IMR-90 (cell line): ENCODE data around the gene GALR2. TPM values are rescaled to one million over a fixed set of nuclear protein-coding genes. Genes with fewer than 3 reads are reported as not detected.

Experiments
- ATAC-seq: fragments of 200-7000 bp; cut with Tn5 transposase; 2 replicates; pipeline ENCODE4 v1.9.1; 2020; ENCODE audit warnings: low read depth, mild to moderate bottlenecking, moderate library complexity
- BruUV-seq: library from RNA; stranded (reverse); fragments of 400-500 nt; replicated peaks from 2 replicates; lab custom pipeline; 2021; lab: Mats Ljungman, UMichigan
- CTCF ChIA-PET: fragments of 300-600 bp; formaldehyde crosslinking; extraction: SDS; loops from one replicate; lab custom pipeline; 2021; ENCODE audit warnings: antibody characterized with exemption; lab: Yijun Ruan, JAX
- POLR2A ChIA-PET: fragments of 300-600 bp; sonication (Branson Sonifier 250); formaldehyde crosslinking; loops from one replicate; lab custom pipeline; 2022; ENCODE audit warnings: antibody characterized with exemption; ENCODE audit not compliant: unreplicated experiment; lab: Charles Lee
- DNase-seq: peaks from one replicate; pipeline ENCODE4 v3.0.0; 2013
- H2AFZ ChIP-seq: replicated peaks from 2 replicates; pipeline ENCODE3; 2013; ENCODE audit warnings: low read length, mild to moderate bottlenecking; ENCODE audit not compliant: poor library complexity
- H2AK5ac ChIP-seq: 2 replicates; pipeline ENCODE4 v1.6.1; 2013; ENCODE audit warnings: low read depth, low read length, inconsistent platforms
- H2AK9ac ChIP-seq: replicated peaks from 2 replicates; pipeline ENCODE3; 2013; ENCODE audit warnings: mild to moderate bottlenecking, low read depth, low read length, moderate library complexity; ENCODE audit not compliant: poor library complexity
- H2BK120ac ChIP-seq: 2 replicates; pipeline ENCODE4 v1.6.1; 2013; ENCODE audit warnings: low read depth, low read length, inconsistent platforms
- H2BK15ac ChIP-seq: 3 replicates; pipeline ENCODE4 v1.6.1; 2013; ENCODE audit warnings: low read depth, low read length, inconsistent platforms
- H2BK20ac ChIP-seq: 2 replicates; pipeline ENCODE4 v1.6.1; 2013; ENCODE audit warnings: low read depth, mild to moderate bottlenecking, inconsistent platforms, low read length, moderate library complexity
- H2BK5ac ChIP-seq: 2 replicates; pipeline ENCODE4 v1.6.1; 2013; ENCODE audit warnings: mild to moderate bottlenecking, low read depth, low read length, inconsistent platforms; ENCODE audit not compliant: poor library complexity, severe bottlenecking
- H3K14ac ChIP-seq: replicated peaks from 2 replicates; pipeline ENCODE4 v1.6.1; 2013; ENCODE audit warnings: low read depth, low read length, inconsistent platforms
- H3K18ac ChIP-seq: 2 replicates; pipeline ENCODE4 v1.6.1; 2013; ENCODE audit warnings: low read depth, low read length, control low read depth
- H3K23ac ChIP-seq: 2 replicates; pipeline ENCODE4 v1.6.1; 2013; ENCODE audit warnings: low read depth, low read length, inconsistent platforms
- H3K27ac ChIP-seq: 2 replicates; pipeline ENCODE4 v1.5.1; 2013; ENCODE audit warnings: mild to moderate bottlenecking, control low read depth, low read length; ENCODE audit not compliant: insufficient read depth
- H3K27me3 ChIP-seq: 2 replicates; pipeline ENCODE4 v1.6.1; 2013; ENCODE audit warnings: low read length; ENCODE audit not compliant: control insufficient read depth, insufficient read depth
- H3K36me3 ChIP-seq: 2 replicates; pipeline ENCODE4 v1.6.1; 2013; ENCODE audit warnings: low read length, mixed read lengths; ENCODE audit not compliant: control insufficient read depth, insufficient read depth
- H3K4ac ChIP-seq: 2 replicates; pipeline ENCODE4 v1.6.1; 2013; ENCODE audit warnings: low read depth, low read length, inconsistent platforms
- H3K4me1 ChIP-seq: 2 replicates; pipeline ENCODE4 v1.6.1; 2013; ENCODE audit warnings: low read length, mixed read lengths; ENCODE audit not compliant: control insufficient read depth, insufficient read depth
- H3K4me2 ChIP-seq: 2 replicates; pipeline ENCODE4 v1.6.1; 2013; ENCODE audit warnings: low read depth, mild to moderate bottlenecking, control low read depth, low read length, moderate library complexity
- H3K4me3 ChIP-seq: 2 replicates; pipeline ENCODE4 v1.5.1; 2013; ENCODE audit warnings: low read depth, mild to moderate bottlenecking, control low read depth, low read length, moderate library complexity; ENCODE audit not compliant: insufficient read depth
- H3K56ac ChIP-seq: 2 replicates; pipeline ENCODE4 v1.6.1; 2013; ENCODE audit warnings: low read length, inconsistent platforms; ENCODE audit not compliant: insufficient read depth; ENCODE audit errors: extremely low read depth
- H3K79me1 ChIP-seq, 2 experiments: 2 replicates each; pipeline ENCODE4 v1.6.1; 2013; ENCODE audit warnings: low read length in 2 of 2, inconsistent platforms in 1 of 2, low read depth in 1 of 2
- H3K9ac ChIP-seq: 2 replicates; pipeline ENCODE4 v1.6.1; 2013; ENCODE audit warnings: low read depth, low read length, control low read depth
- H3K9me1 ChIP-seq: 2 replicates; pipeline ENCODE4 v1.6.1; 2013; ENCODE audit warnings: low read length, inconsistent platforms; ENCODE audit not compliant: insufficient read depth
- H3K9me3 ChIP-seq: 2 replicates; pipeline ENCODE4 v1.6.1; 2013; ENCODE audit warnings: low read length; ENCODE audit not compliant: control insufficient read depth, insufficient read depth
- H4K20me1 ChIP-seq: 2 replicates; pipeline ENCODE4 v1.6.1; 2013; ENCODE audit warnings: low read length, inconsistent platforms; ENCODE audit not compliant: insufficient read depth
- H4K5ac ChIP-seq: 2 replicates; pipeline ENCODE4 v1.6.1; 2013; ENCODE audit warnings: mild to moderate bottlenecking, low read depth, low read length, control low read depth
- H4K8ac ChIP-seq, 2 experiments: 2 replicates each; pipeline ENCODE4 v1.6.1; 2013; ENCODE audit warnings: low read depth in 2 of 2, low read length in 2 of 2, control low read depth in 1 of 2, inconsistent platforms in 1 of 2
- H4K91ac ChIP-seq: 2 replicates; pipeline ENCODE4 v1.6.1; 2013; ENCODE audit warnings: low read depth, low read length, inconsistent platforms; ENCODE audit not compliant: insufficient read depth
- BHLHE40 ChIP-seq: fragments of 150-350 bp; IDR thresholded peaks from 2 replicates; pipeline ENCODE4 v1.6.1; 2016; ENCODE audit warnings: mild to moderate bottlenecking, low read depth, low read length
- CEBPB ChIP-seq: IDR thresholded peaks from 2 replicates; pipeline ENCODE4 v1.6.1; 2012; ENCODE audit warnings: low read depth, low read length, improper control_type of control experiment
- CHD1 ChIP-seq: IDR thresholded peaks from 2 replicates; pipeline ENCODE4 v1.6.1; 2012; ENCODE audit warnings: low read depth, low read length, improper control_type of control experiment
- FOS ChIP-seq: fragments of 150-350 bp; IDR thresholded peaks from 2 replicates; pipeline ENCODE4 v1.6.1; 2016; ENCODE audit warnings: low read depth, low read length
- MAFK ChIP-seq: IDR thresholded peaks from 2 replicates; pipeline ENCODE4 v1.6.1; 2012; ENCODE audit warnings: low read depth, low read length, improper control_type of control experiment
- MAZ ChIP-seq: IDR thresholded peaks from 2 replicates; pipeline ENCODE4 v1.6.1; 2012; ENCODE audit warnings: low read depth, mild to moderate bottlenecking, low read length, improper control_type of control experiment, moderate library complexity, borderline replicate concordance
- MXI1 ChIP-seq: IDR thresholded peaks from 2 replicates; pipeline ENCODE4 v1.6.1; 2012; ENCODE audit warnings: low read depth, mild to moderate bottlenecking, low read length, moderate library complexity, borderline replicate concordance
- NFE2L2 ChIP-seq: fragments of 150-350 bp; IDR thresholded peaks from 2 replicates; pipeline ENCODE4 v1.6.1; 2016; ENCODE audit warnings: low read depth, mild to moderate bottlenecking, low read length
- POLR2A ChIP-seq: IDR thresholded peaks from 2 replicates; pipeline ENCODE4 v1.6.1; 2012; ENCODE audit warnings: mild to moderate bottlenecking, low read depth, low read length
- RAD21 ChIP-seq: IDR thresholded peaks from 2 replicates; pipeline ENCODE4 v1.6.1; 2012; ENCODE audit warnings: low read length, improper control_type of control experiment
- RCOR1 ChIP-seq: IDR thresholded peaks from 2 replicates; pipeline ENCODE4 v1.6.1; 2012; ENCODE audit warnings: mild to moderate bottlenecking, low read length, improper control_type of control experiment; ENCODE audit not compliant: insufficient replicate concordance
- RFX5 ChIP-seq: IDR thresholded peaks from 2 replicates; pipeline ENCODE4 v1.8.0; 2012; ENCODE audit warnings: low read depth, mild to moderate bottlenecking, low read length, moderate library complexity
- SMC3 ChIP-seq: fragments of 150-350 bp; IDR thresholded peaks from 2 replicates; pipeline ENCODE4 v1.6.1; 2016; ENCODE audit warnings: low read depth, mild to moderate bottlenecking, antibody characterized with exemption, low read length, moderate library complexity
- WGBS, 2 experiments: methylation state at CpG; one replicate each; pipeline versions ENCODE4 v1.1.5 to v1.1.7; 2013; ENCODE audit warnings: missing lambda C conversion rate in 2 of 2; ENCODE audit not compliant: insufficient read length in 1 of 2; ENCODE audit errors: extremely low coverage in 2 of 2; 5-methylcytosine and 5-hydroxymethylcytosine counted together
- dilution Hi-C: fragments of 300-500 bp; cut with HindIII; formaldehyde crosslinking; loops from one replicate; pipeline ENCODE4 v1.14.3; 2018; ENCODE audit warnings: low sequenced_read_pairs; ENCODE audit not compliant: unreplicated experiment
- in situ Hi-C: fragments of 300-500 bp; cut with MboI; formaldehyde crosslinking; loops from 3 replicates; pipeline ENCODE4 v1.14.3; 2019; ENCODE audit warnings: low sequenced_read_pairs, inconsistent platforms, mixed read lengths
- intact Hi-C: fragments of 100-400 bp; cut with micrococcal nuclease; formaldehyde crosslinking; loops from 2 replicates; pipeline ENCODE4 v1.10.0; 2022
- polyA plus RNA-seq, 3 experiments: library from polyadenylated mRNA; depleted of rRNA; stranded (reverse); fragments of >200 nt; gene quantifications; 2 replicates each; pipeline ENCODE4 v1.2.3, GENCODE V29; 2012; ENCODE audit warnings: low replicate concordance in 1 of 3
- total RNA-seq: library from RNA; depleted of rRNA; stranded (reverse); fragments of >200 nt; gene quantifications from 2 replicates; pipeline ENCODE4 v1.2.3, GENCODE V29; 2012
- TF ChIP-seq, protein P1 (sequence below): fragments of 150-350 bp; IDR thresholded peaks from 2 replicates; pipeline ENCODE4 v1.6.1; 2017; ENCODE audit warnings: mild to moderate bottlenecking, antibody characterized with exemption, low read length, low read depth
- TF ChIP-seq, protein P2 (sequence below): fragments of 150-350 bp; IDR thresholded peaks from 2 replicates; pipeline ENCODE4 v1.6.1; 2016; ENCODE audit warnings: low read depth, mild to moderate bottlenecking, low read length, moderate library complexity, borderline replicate concordance
- TF ChIP-seq, protein P3 (sequence below): conservative IDR thresholded peaks from 2 replicates; pipeline ENCODE4 v1.5.1; 2012; ENCODE audit warnings: mild to moderate bottlenecking, low read depth, low read length, improper control_type of control experiment

Gene GALR2
- total and polyA plus RNA-seq, 2 of the 4 experiments (the other 2 are of a cell fraction): 0.07 TPM; not detected in 1

DNA sequence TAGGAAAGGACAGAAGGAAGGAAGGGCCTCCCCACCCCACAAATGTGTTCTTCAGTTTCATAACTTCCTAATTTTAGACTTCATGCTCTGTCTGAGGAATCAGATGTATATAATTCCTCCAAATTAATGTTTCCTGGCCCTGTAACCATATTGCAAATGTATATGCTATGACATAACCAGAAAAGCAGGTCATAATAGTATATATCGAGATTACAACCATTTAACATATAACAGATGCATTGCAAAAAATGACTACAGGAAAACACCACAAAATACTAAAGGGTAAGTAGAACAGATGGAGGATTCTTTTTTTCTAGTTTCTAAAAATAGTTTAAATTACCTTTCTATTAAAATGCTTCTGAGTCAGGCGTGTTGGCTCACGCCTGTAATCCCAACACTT is 32.1 kb downstream of the GALR2 start:
- no peak overlapping the region for H2AFZ ChIP-seq
- no peak overlapping the region for H2AK9ac ChIP-seq
- no peak for TF ChIP-seq CEBPB
- no peak for TF ChIP-seq SMC3
- no peak for TF ChIP-seq MAFK
- no peak for TF ChIP-seq NFE2L2
- no peak for TF ChIP-seq RAD21
- TF ChIP-seq FOS: no peak
- TF ChIP-seq, protein P1, sequence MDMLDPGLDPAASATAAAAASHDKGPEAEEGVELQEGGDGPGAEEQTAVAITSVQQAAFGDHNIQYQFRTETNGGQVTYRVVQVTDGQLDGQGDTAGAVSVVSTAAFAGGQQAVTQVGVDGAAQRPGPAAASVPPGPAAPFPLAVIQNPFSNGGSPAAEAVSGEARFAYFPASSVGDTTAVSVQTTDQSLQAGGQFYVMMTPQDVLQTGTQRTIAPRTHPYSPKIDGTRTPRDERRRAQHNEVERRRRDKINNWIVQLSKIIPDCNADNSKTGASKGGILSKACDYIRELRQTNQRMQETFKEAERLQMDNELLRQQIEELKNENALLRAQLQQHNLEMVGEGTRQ: no peak
- no peak for TF ChIP-seq RFX5
- TF ChIP-seq, protein P2, sequence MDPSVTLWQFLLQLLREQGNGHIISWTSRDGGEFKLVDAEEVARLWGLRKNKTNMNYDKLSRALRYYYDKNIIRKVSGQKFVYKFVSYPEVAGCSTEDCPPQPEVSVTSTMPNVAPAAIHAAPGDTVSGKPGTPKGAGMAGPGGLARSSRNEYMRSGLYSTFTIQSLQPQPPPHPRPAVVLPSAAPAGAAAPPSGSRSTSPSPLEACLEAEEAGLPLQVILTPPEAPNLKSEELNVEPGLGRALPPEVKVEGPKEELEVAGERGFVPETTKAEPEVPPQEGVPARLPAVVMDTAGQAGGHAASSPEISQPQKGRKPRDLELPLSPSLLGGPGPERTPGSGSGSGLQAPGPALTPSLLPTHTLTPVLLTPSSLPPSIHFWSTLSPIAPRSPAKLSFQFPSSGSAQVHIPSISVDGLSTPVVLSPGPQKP: no peak
- TF ChIP-seq POLR2A: no peak
- no peak for TF ChIP-seq CHD1
- no peak for TF ChIP-seq MAZ
- no peak for TF ChIP-seq BHLHE40
- no peak for TF ChIP-seq RCOR1
- TF ChIP-seq, protein P3, sequence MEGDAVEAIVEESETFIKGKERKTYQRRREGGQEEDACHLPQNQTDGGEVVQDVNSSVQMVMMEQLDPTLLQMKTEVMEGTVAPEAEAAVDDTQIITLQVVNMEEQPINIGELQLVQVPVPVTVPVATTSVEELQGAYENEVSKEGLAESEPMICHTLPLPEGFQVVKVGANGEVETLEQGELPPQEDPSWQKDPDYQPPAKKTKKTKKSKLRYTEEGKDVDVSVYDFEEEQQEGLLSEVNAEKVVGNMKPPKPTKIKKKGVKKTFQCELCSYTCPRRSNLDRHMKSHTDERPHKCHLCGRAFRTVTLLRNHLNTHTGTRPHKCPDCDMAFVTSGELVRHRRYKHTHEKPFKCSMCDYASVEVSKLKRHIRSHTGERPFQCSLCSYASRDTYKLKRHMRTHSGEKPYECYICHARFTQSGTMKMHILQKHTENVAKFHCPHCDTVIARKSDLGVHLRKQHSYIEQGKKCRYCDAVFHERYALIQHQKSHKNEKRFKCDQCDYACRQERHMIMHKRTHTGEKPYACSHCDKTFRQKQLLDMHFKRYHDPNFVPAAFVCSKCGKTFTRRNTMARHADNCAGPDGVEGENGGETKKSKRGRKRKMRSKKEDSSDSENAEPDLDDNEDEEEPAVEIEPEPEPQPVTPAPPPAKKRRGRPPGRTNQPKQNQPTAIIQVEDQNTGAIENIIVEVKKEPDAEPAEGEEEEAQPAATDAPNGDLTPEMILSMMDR: no peak
- TF ChIP-seq MXI1: no peak
- no peak overlapping the region for H2BK15ac ChIP-seq
- CTCF ChIA-PET: no interaction called here
- H3K9me1 ChIP-seq: peaks cover 10% of the 10 kb centered on the region
- peaks cover 8% of the 10 kb centered on the region; the same call in 1 of the 2 replicates for H3K4me1 ChIP-seq
- no peak overlapping the region for H4K91ac ChIP-seq
- ATAC-seq: no peak
- H4K20me1 ChIP-seq: peaks cover 5% of the 10 kb centered on the region; the same call in 1 of the 2 replicates
- POLR2A ChIA-PET: interaction anchor here (0.5 kb wide), 1 partner anchor 251 kb away, joined by 10 read pairs; the partner anchor contains the start of gene WBP2
- no peak overlapping the region for H4K8ac ChIP-seq
- H3K36me3 ChIP-seq: peaks cover under 1% of the 10 kb centered on the region; the same call in 1 of the 2 replicates
- no TSS peak for BruUV-seq
- H2BK20ac ChIP-seq: no peak overlapping the region
- H3K79me1 ChIP-seq: peaks cover 13 to 26% of the 10 kb centered on the region in 2 experiments
- no peak overlapping the region for H2BK120ac ChIP-seq
- no peak overlapping the region for H3K4me3 ChIP-seq
- H3K27ac ChIP-seq: no peak overlapping the region
- in situ Hi-C loops (no loop called here), intact Hi-C loops (no loop called here), dilution Hi-C loops (no loop called here)
- no peak overlapping the region for H4K5ac ChIP-seq
- no peak overlapping the region for H3K14ac ChIP-seq
- H3K27me3 ChIP-seq: no peaks in the 10 kb centered on the region
- H3K4ac ChIP-seq: no peak overlapping the region
- H3K9me3 ChIP-seq: no peaks in the 10 kb centered on the region
- H2BK5ac ChIP-seq: no peak overlapping the region
- no peak overlapping the region for H2AK5ac ChIP-seq
- no peak for DNase-seq
- no peak overlapping the region for H3K18ac ChIP-seq
- no peak overlapping the region for H3K23ac ChIP-seq
- WGBS, 2 experiments: no CpG with 5 or more reads among the region's 3 CpGs
- H3K56ac ChIP-seq: no peak overlapping the region
- H3K9ac ChIP-seq: no peak overlapping the region
- no peak overlapping the region for H3K4me2 ChIP-seq
